Parathyroid adenoma (tissue), 2 donors: ENCODE measurements around the gene PPP2R5E.

ENCODE experiments used
- H2AFZ ChIP-seq: fragments of 300-600 bp; sonication (generic); one replicate; pipeline ENCODE4 v1.7.0; 2017; ENCODE audit warnings: antibody characterized with exemption, mild to moderate bottlenecking
- H3K27ac ChIP-seq: fragments of 300-600 bp; sonication (generic); one replicate; pipeline ENCODE4 v1.7.0; 2017
- H3K27me3 ChIP-seq: fragments of 300-600 bp; sonication (generic); one replicate; pipeline ENCODE4 v1.7.0; 2017; ENCODE audit warnings: low read length; ENCODE audit not compliant: control insufficient read depth, insufficient read depth
- H3K36me3 ChIP-seq: fragments of 300-600 bp; sonication (generic); one replicate; pipeline ENCODE4 v1.7.0; 2017; ENCODE audit warnings: low read length; ENCODE audit not compliant: control insufficient read depth, insufficient read depth
- H3K4me1 ChIP-seq: fragments of 300-600 bp; sonication (generic); one replicate; pipeline ENCODE4 v1.7.0; 2017; ENCODE audit warnings: control low read depth
- H3K4me2 ChIP-seq: fragments of 300-600 bp; sonication (generic); one replicate; pipeline ENCODE4 v1.7.0; 2017; ENCODE audit warnings: low read length
- H3K4me3 ChIP-seq: fragments of 300-600 bp; sonication (generic); one replicate; pipeline ENCODE4 v1.7.0; 2017; ENCODE audit warnings: low read depth, low read length
- H3K79me2 ChIP-seq: fragments of 300-600 bp; sonication (generic); one replicate; pipeline ENCODE4 v1.7.0; 2017; ENCODE audit warnings: control low read depth
- H3K9ac ChIP-seq: fragments of 300-600 bp; sonication (generic); one replicate; pipeline ENCODE4 v1.7.0; 2017; ENCODE audit warnings: mild to moderate bottlenecking
- H3K9me3 ChIP-seq: fragments of 300-600 bp; sonication (generic); one replicate; pipeline ENCODE4 v1.7.0; 2017; ENCODE audit warnings: low read length; ENCODE audit not compliant: control insufficient read depth
- TF ChIP-seq, protein P1 (sequence below): fragments of 300-600 bp; sonication (generic); IDR thresholded peaks from one replicate; pipeline ENCODE4 v1.7.0; 2017; ENCODE audit warnings: antibody characterized with exemption, mild to moderate bottlenecking
- donor health status: primary hyperparathyroidism.

The PPP2R5E gene

DNA sequence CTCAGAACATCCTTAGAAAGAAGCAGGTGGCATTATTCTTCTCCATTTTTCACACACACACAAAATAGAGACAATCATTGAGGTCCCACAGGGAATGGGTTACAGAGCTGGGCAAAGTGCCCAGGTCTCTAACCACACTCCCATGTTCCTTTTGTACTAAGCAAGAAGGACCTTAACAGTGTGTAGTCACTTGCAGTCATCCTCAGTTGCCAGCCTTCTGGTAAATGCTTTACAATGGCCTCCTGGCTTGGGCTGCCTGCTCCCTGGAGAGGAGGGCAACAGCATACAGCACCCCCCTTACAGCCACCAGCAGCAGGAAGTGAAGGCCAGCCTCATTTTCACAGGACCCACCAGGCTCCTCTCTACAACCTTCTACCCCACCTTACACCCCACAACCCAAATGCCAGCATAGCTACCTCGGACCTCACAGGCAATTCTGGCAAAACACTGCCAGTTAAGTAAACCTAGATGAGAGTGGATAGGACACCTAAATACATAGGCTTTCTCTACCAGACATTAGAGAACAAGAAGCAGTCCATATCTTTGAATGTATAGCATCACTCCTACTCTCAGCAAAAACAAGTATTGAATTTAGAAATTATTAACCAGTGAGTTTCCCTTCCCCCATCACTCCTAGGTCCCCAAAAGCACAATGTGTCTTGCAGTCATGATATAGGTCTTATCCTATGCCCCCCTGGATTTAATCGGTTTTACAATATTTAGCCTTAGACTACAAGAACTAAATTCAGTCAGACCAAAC, 88.1 kb downstream of the PPP2R5E start:
- H3K4me2 ChIP-seq, result no peak overlapping the region
- no peak overlapping the region for H3K4me3 ChIP-seq
- H3K79me2 ChIP-seq, result peaks cover 33% of the 10 kb centered on the region
- H3K9ac ChIP-seq, result no peak overlapping the region
- H3K4me1 ChIP-seq, result peaks cover 9% of the 10 kb centered on the region
- H3K27ac ChIP-seq, result no peak overlapping the region
- no peaks in the 10 kb centered on the region for H3K9me3 ChIP-seq
- TF ChIP-seq, protein P1, sequence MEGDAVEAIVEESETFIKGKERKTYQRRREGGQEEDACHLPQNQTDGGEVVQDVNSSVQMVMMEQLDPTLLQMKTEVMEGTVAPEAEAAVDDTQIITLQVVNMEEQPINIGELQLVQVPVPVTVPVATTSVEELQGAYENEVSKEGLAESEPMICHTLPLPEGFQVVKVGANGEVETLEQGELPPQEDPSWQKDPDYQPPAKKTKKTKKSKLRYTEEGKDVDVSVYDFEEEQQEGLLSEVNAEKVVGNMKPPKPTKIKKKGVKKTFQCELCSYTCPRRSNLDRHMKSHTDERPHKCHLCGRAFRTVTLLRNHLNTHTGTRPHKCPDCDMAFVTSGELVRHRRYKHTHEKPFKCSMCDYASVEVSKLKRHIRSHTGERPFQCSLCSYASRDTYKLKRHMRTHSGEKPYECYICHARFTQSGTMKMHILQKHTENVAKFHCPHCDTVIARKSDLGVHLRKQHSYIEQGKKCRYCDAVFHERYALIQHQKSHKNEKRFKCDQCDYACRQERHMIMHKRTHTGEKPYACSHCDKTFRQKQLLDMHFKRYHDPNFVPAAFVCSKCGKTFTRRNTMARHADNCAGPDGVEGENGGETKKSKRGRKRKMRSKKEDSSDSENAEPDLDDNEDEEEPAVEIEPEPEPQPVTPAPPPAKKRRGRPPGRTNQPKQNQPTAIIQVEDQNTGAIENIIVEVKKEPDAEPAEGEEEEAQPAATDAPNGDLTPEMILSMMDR, result no peak
- no peaks in the 10 kb centered on the region for H3K36me3 ChIP-seq
- H2AFZ ChIP-seq, result no peak overlapping the region
- H3K27me3 ChIP-seq, result no peaks in the 10 kb centered on the region

DNA sequence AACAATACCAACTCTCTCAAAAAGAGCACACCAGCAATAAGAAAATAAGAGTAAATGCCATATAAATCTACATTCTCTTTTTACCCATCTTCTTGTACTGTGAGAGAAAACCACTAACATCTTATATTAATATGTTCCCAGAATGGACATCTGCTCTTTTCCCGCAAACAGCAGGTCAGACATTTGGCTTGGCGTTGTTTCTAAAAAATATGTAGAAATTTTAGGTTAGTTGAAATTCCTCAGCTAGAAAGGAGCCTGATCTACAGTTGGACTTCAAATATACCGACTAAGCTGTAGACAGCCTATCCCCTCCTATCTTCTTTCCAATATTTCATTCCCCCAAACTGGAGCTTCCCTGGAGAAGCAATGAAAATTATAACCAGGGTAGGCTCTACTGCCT, 88.7 kb downstream of the PPP2R5E start:
- TF ChIP-seq, protein P1, result no peak
- no peaks in the 10 kb centered on the region for H3K27me3 ChIP-seq
- no peak overlapping the region for H3K4me3 ChIP-seq
- no peak overlapping the region for H3K9ac ChIP-seq
- H3K79me2 ChIP-seq, result peaks cover 36% of the 10 kb centered on the region
- no peaks in the 10 kb centered on the region for H3K36me3 ChIP-seq
- no peak overlapping the region for H3K27ac ChIP-seq
- H3K4me2 ChIP-seq, result no peak overlapping the region
- no peaks in the 10 kb centered on the region for H3K9me3 ChIP-seq
- peaks cover 3% of the 10 kb centered on the region for H3K4me1 ChIP-seq
- no peak overlapping the region for H2AFZ ChIP-seq

DNA sequence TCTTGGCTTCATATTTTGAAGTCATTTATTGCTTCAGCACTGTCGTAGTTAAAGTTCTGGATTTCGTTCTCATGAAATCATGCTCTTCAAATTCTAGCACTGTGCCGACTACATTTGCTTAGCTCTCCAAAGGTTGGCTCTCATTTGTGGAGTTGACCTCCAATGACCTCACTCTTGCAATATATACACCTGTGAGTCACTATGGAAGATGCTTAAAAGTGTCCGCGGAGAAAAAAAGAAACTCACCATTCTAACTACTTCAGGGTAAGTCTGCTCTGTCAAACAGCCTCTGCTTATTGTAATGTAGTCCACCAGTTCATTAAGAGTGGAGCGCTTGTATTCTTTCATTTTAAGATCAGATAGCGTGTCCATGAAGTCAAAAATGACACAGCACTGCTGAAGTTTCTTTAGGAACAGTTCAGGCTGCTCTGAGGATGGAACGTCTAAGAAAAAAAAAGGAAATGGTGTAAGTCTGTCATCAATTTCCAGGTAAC, 89.7 kb downstream of the PPP2R5E start:
- Histone ChIP-seq H3K4me1 (no peaks in the 10 kb centered on the region), H2AFZ (no peak overlapping the region), H3K27me3 (no peaks in the 10 kb centered on the region), H3K9me3 (no peaks in the 10 kb centered on the region), H3K27ac (no peak overlapping the region), H3K9ac (no peak overlapping the region), H3K4me2 (no peak overlapping the region), H3K79me2 (peaks cover 41% of the 10 kb centered on the region), H3K36me3 (no peaks in the 10 kb centered on the region), H3K4me3 (no peak overlapping the region)
- TF ChIP-seq, protein P1, result no peak

DNA sequence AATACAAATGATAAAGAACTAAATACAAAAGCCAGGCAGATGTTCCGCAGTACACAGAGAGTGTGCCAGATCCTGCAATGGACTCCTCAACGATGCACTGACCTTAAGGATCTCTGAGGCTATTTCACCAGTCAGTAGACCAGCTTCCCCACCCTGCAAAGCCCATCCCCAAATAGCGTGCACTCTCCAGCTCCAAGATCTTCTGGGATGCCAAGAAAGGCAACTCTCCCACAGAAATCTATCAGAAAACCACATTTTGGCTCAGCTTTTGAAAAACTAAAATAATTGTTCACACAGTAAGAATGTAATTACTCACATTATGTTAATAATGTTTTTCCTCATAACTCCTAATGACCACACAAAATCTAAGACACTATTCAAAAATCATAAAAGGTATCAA, 90.4 kb downstream of the PPP2R5E start:
- H3K4me1 ChIP-seq, result no peaks in the 10 kb centered on the region
- no peaks in the 10 kb centered on the region for H3K27me3 ChIP-seq
- H3K9ac ChIP-seq, result no peak overlapping the region
- H3K79me2 ChIP-seq, result peaks cover 42% of the 10 kb centered on the region
- TF ChIP-seq, protein P1, result no peak
- no peak overlapping the region for H2AFZ ChIP-seq
- no peak overlapping the region for H3K4me2 ChIP-seq
- H3K9me3 ChIP-seq, result no peaks in the 10 kb centered on the region
- no peak overlapping the region for H3K4me3 ChIP-seq
- H3K36me3 ChIP-seq, result no peaks in the 10 kb centered on the region
- no peak overlapping the region for H3K27ac ChIP-seq

DNA sequence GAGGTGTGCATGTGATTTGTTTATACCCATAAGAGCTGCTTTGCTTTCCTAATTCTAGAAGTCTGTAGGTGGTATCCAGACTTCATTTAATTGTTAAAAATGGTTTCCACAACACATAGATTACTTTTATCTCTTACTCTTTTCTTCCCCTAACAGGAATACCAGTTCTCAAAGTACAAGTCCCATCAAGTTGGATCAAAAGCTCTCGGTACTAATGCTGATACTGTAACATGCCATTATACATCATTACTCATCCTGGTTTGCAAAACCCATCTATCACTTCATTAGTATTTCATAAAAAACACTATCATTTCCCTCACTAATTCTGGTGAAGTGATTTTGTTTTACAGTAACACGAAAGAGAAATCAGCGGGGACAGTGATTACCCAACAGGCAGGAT, 94.3 kb downstream of the PPP2R5E start:
- Histone ChIP-seq H3K36me3 (no peaks in the 10 kb centered on the region), H3K27ac (no peak overlapping the region), H3K4me3 (no peak overlapping the region), H2AFZ (no peak overlapping the region), H3K4me1 (no peaks in the 10 kb centered on the region), H3K79me2 (peaks cover 55% of the 10 kb centered on the region), H3K9ac (no peak overlapping the region), H3K4me2 (no peak overlapping the region), H3K9me3 (no peaks in the 10 kb centered on the region), H3K27me3 (no peaks in the 10 kb centered on the region)
- TF ChIP-seq, protein P1, result no peak
